ENCODE results near the gene ATP5MK. TPM values are rescaled to one million over a fixed set of nuclear protein-coding genes. Genes with fewer than 3 reads are reported as not detected.

ATP5MK gene, protein sequence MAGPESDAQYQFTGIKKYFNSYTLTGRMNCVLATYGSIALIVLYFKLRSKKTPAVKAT
- total RNA-seq (2022; extraction: Qiagen RNA extraction), result 477 to 606 TPM (median 519 TPM) in 5 replicates

DNA sequence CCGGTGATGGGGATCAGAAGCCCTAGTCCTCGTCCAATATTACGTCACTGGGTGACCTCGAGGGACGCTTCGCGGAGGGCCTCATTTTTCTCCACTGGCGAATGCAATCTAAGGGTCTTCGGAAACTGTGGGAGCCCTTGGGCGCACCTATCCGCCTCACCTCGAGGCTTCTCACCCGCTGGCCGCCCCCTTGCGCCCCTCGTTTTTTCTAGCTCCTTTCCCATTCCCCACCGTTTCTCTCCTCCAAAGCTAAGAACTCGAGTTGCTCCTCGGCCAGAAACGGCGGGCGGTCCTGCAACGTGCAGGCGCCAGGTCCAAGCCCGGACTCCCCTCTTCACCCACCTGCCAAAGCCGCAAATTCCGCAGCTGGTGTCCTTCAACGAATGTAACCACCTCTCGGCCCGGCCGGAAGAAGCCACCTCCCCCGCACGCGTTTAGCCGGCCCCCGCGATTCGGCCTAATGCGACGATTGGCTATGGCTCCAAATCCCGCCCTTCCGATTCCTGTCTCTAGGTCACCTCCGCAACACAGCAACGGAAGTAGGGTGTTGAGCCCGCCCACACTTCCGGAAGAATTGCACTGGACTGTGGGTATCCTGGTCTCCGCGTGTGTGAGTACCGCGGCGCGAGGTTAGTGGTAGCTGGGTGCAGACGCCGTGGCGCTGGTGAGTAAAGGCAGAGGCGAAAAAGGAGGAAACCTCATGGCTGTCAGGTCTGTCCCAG, at the start of gene ATP5MK, which contains the start of gene PDCD11:
ATP5MK (minus strand) TSS at position 409 of the 722 bp plus-strand sequence. CDS start 4,018 bp downstream, outside the sequence.
PDCD11 (plus strand) TSS at position 560 of the 722 bp plus-strand sequence. CDS start 1,801 bp downstream, outside the sequence.

DNA sequence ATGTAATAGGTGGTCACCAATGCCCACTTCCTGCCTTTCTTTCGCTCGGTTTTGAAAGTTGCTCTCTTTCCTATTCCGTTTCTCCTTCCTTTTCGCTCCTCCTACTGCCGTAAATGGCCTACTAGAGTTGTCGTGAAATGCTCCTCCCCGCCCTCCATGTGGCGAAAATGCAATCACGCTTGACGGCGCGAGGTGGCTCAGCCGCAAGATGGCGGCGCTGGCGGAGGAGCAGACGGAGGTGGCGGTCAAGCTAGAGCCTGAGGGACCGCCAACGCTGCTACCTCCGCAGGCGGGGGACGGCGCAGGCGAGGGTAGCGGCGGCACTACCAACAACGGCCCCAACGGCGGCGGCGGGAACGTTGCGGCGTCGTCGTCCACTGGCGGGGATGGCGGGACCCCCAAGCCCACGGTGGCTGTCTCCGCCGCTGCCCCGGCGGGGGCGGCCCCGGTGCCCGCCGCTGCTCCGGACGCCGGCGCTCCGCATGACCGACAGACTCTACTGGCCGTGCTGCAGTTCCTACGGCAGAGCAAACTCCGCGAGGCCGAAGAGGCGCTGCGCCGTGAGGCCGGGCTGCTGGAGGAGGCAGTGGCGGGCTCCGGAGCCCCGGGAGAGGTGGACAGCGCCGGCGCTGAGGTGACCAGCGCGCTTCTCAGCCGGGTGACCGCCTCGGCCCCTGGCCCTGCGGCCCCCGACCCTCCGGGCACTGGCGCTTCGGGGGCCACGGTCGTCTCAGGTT, 28.3 kb downstream of the ATP5MK start, which contains the start of gene TAF5:
TAF5 (plus strand) TSS at position 195 of the 737 bp plus-strand sequence; CDS start at position 209, 14 bp downstream.

DNA sequence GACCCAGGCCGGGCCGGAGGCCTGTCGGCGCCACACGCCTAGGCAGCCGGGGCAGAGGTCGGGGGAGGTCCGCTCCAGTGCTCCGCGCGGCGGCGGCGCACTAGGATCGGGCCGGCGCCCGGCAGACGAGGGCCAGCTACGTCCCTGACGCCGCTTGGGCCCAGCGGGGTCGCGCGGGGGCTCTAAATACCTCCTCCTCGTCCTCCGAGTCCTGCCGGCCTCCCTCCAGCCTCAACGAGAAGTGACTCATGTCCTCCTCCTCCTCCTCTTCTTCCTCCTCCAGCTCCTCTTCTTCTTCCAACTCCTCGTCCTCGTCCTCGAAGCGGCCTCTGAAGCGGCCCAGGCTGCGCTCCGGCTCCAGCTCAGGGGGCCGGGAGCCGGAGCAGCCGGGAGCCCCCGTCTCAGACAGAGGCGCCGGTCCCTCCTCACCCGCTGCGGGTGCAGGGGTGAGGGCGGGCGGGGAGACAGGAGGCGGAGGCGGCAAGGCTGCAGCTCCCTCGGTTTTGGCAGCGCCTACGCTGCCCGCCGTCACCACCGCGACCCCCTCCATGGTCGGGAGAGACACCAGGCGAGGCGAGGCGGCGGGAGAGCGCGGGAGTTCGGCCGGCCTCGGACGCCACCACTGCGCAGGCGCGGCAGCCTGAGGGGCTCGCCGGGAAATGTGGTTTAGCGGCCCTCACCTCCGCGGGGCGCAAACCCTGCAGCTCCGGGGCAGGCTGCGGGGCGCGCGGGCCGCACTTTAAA, 45.6 kb downstream of the ATP5MK start, which contains the start of gene PCGF6:
PCGF6 (minus strand) TSS at position 624 of the 744 bp plus-strand sequence; CDS start at position 550, 74 bp downstream.

Other genes starting within 250 kb of the ATP5MK start
- gene NT5C2, start 203.2 kb downstream of the ATP5MK start, total RNA-seq (2022; extraction: Qiagen RNA extraction), result 67.7 to 76.0 TPM (median 72.3 TPM) in 5 replicates
- gene RPEL1, start 150.6 kb downstream of the ATP5MK start, total RNA-seq (2022; extraction: Qiagen RNA extraction), result 0.07 TPM in 1 of 5 replicates, not detected in the others
- 18.3 to 27.6 TPM (median 21.0 TPM) in 5 replicates for gene INA, start 119.3 kb downstream of the ATP5MK start, total RNA-seq (2022; extraction: Qiagen RNA extraction)
- gene PCGF6, start 45.3 kb downstream of the ATP5MK start, total RNA-seq (2022; extraction: Qiagen RNA extraction), result 11.2 to 11.9 TPM (median 11.5 TPM) in 5 replicates
- gene TAF5, start 28.5 kb downstream of the ATP5MK start, total RNA-seq (2022; extraction: Qiagen RNA extraction), result 2.7 to 3.4 TPM (median 3.1 TPM) in 5 replicates
- gene PDCD11, start 151 bp upstream of the ATP5MK start, total RNA-seq (2022; extraction: Qiagen RNA extraction), result 30.4 to 42.4 TPM (median 39.2 TPM) in 5 replicates
- gene CALHM2, start 55.9 kb upstream of the ATP5MK start, total RNA-seq (2022; extraction: Qiagen RNA extraction), result 3.1 to 6.6 TPM (median 4.9 TPM) in 5 replicates
- 0.04 TPM in 1 of 5 replicates, not detected in the others for gene CALHM1, start 62.4 kb upstream of the ATP5MK start, total RNA-seq (2022; extraction: Qiagen RNA extraction)
- gene CALHM3, start 82.8 kb upstream of the ATP5MK start, total RNA-seq (2022; extraction: Qiagen RNA extraction), result 0.17 to 0.53 TPM (median 0.30 TPM) in 5 replicates
- gene NEURL1, start 97.2 kb upstream of the ATP5MK start, total RNA-seq (2022; extraction: Qiagen RNA extraction), result 0.52 to 0.87 TPM (median 0.62 TPM) in 5 replicates